ENCODE measurements around the gene STARD3.
"Not testable (repeated sequence)": the region's sequence is repeated elsewhere in the genome, so short reads cannot be mapped to it uniquely, and the experiment has no call there.

GRCh38 chr17:39699157-39699817 is 62.3 kb downstream of the STARD3 start:
- not testable (repeated sequence) for TF ChIP-seq POLR2AphosphoS5 (IDR thresholded peaks at IDR 0.05; ENCODE audit: insufficient read depth, low read depth, low read length); EZH2 (IDR thresholded peaks at IDR 0.05; ENCODE audit: borderline replicate concordance, low read depth, low read length, severe bottlenecking); POLR2A (IDR thresholded peaks at IDR 0.05; ENCODE audit: low read depth, low read length); MAX (IDR thresholded peaks at IDR 0.05; ENCODE audit: insufficient read depth, insufficient read length)
- TF ChIP-seq, protein P1, sequence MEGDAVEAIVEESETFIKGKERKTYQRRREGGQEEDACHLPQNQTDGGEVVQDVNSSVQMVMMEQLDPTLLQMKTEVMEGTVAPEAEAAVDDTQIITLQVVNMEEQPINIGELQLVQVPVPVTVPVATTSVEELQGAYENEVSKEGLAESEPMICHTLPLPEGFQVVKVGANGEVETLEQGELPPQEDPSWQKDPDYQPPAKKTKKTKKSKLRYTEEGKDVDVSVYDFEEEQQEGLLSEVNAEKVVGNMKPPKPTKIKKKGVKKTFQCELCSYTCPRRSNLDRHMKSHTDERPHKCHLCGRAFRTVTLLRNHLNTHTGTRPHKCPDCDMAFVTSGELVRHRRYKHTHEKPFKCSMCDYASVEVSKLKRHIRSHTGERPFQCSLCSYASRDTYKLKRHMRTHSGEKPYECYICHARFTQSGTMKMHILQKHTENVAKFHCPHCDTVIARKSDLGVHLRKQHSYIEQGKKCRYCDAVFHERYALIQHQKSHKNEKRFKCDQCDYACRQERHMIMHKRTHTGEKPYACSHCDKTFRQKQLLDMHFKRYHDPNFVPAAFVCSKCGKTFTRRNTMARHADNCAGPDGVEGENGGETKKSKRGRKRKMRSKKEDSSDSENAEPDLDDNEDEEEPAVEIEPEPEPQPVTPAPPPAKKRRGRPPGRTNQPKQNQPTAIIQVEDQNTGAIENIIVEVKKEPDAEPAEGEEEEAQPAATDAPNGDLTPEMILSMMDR (IDR thresholded peaks at IDR 0.05; ENCODE audit: extremely low read depth in 1 of 2, insufficient read depth in 1 of 2, low read depth in 1 of 2, low read length in 2 of 2), result not testable (repeated sequence)

Data from endothelial cell of umbilical vein (primary cell).